Measurements from ENCODE around the gene ARHGAP10. TPM values are rescaled to one million over a fixed set of nuclear protein-coding genes. Genes with fewer than 3 reads are reported as not detected.

Gene ARHGAP10
- total RNA-seq, 1 donor from 2014 or later = 64.0 TPM

DNA sequence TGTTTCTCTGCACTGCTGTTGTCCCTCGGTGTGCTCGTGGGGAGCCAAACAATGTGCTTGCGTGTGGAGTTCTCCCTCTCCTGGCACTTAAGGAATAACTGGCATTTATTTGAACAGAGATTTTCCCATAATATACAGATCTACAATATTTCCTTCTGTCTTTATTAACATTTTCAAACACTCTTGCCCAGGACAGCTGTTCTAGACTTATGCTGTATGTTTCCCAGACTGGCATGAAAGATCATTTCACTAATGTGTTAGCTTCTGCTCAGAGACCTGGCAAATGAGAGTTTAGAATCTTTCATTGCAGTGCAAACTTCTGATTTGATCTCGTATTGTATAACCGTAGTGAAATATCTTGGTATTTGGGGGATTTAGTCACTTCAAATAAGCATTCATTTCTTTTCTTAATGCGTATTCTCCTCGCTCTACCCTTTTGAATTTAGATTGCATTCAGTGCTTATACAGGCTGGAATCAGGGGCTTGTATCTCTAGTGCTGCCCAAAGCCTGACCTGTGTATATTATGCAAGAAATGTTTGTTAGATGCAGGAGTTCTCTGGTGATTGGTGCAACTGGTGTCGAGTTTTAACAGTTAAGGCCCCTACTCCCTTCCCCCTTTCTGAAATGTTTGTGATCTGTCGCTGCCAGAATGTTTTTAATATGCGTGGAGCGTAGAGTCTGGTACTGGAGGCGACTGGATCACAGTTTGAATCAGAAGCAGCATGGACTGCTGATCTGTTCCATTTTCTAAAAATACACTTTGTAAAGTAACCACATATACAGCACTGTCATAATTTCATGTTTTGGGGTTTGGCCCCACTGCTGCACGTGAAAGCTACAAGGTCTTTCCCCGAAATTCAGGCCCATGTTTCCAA is 326.3 kb downstream of the ARHGAP10 start:
- no peak for DNase-seq
- intact Hi-C loops (cut with DNase I) = no loop called here
- ATAC-seq (ENCODE audit: poor library complexity) = peak; percentile 5

- peak; percentile 65 for ATAC-seq (ENCODE audit: poor library complexity)
- intact Hi-C loops (cut with DNase I) = no loop called here
Observed at GRCh38 chr4:148059617-148060180, 327.8 kb downstream of the ARHGAP10 start.

GRCh38 chr4:148060264-148061140 is 328.6 kb downstream of the ARHGAP10 start:
- no peak for ATAC-seq (ENCODE audit: poor library complexity)
- intact Hi-C loops (cut with DNase I) = no loop called here
- no peak for DNase-seq

More at GRCh38 chr4:148059617-148060180, 327.8 kb downstream of the ARHGAP10 start:
- DNase-seq = peak; percentile 64

DNA sequence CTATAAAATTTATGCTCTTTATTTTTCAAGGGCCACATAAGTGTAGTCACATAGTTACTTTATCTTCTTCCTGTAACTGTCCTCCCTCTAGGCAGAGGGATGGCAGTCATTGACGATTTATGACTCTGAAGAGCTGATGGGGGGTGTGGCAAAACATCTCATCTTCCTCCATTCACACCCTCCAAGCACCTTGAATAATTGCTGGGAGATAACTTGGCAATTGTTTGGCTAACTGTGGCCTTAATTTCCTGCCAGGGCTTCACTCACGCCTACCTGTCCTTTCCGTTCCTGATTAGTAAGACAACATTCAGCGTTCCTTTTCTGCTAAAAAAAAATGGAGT is 329.2 kb downstream of the ARHGAP10 start:
- intact Hi-C loops (cut with DNase I) = no loop called here
- ATAC-seq (ENCODE audit: poor library complexity) = no peak

GRCh38 chr4:148061795-148062194 is 329.9 kb downstream of the ARHGAP10 start:
- DNase-seq = no peak
- ATAC-seq (ENCODE audit: poor library complexity) = peak; percentile 31
- intact Hi-C loops (cut with DNase I) = no loop called here

More for the DNA sequence above, 329.2 kb downstream of the ARHGAP10 start:
- DNase-seq = no peak

GRCh38 chr4:148062301-148062950 is 330.5 kb downstream of the ARHGAP10 start:
- intact Hi-C loops (cut with DNase I) = no loop called here
- DNase-seq = no peak
- ATAC-seq (ENCODE audit: poor library complexity) = no peak

- no peak for ATAC-seq (ENCODE audit: poor library complexity)
- no peak for DNase-seq
- intact Hi-C loops (cut with DNase I) = no loop called here
Observed at GRCh38 chr4:148064451-148064850, 332.6 kb downstream of the ARHGAP10 start.

- intact Hi-C loops (cut with DNase I) = no loop called here
- ATAC-seq (ENCODE audit: poor library complexity) = no peak
- DNase-seq = no peak
Observed at GRCh38 chr4:148065075-148065474, 333.2 kb downstream of the ARHGAP10 start.

DNA sequence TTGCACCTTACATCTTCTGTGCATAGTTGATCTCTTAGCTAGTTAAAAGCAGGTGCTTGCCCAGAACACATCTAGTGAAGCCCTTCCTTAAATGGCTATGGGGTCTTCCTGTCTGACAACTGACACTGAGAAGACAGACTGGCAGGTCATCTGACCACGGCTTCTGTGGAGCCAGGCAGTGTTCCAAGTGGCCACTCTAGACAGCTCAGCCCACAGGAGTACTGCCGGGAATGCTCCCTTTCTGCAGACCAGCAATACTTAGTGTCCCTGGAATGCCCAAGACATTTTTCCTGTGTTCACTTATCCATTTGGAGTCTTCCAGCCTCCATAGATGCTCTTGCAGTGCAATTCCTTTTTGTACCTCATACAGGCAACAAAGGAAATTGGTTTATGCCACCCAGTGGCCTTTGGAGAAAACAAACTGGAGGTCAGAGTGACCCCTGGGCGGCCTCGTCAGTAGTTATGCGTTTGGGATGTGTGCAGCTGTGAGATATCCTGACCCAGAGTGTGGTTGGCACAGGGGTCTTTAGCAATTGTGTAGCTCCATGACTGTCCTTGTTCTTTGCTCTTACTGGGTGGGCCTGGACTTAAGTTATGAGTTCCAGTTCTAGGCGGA is 335.5 kb downstream of the ARHGAP10 start:
- intact Hi-C loops (cut with DNase I) = no loop called here
- ATAC-seq (ENCODE audit: poor library complexity) (peak; percentile 34), DNase-seq (no peak)

DNA sequence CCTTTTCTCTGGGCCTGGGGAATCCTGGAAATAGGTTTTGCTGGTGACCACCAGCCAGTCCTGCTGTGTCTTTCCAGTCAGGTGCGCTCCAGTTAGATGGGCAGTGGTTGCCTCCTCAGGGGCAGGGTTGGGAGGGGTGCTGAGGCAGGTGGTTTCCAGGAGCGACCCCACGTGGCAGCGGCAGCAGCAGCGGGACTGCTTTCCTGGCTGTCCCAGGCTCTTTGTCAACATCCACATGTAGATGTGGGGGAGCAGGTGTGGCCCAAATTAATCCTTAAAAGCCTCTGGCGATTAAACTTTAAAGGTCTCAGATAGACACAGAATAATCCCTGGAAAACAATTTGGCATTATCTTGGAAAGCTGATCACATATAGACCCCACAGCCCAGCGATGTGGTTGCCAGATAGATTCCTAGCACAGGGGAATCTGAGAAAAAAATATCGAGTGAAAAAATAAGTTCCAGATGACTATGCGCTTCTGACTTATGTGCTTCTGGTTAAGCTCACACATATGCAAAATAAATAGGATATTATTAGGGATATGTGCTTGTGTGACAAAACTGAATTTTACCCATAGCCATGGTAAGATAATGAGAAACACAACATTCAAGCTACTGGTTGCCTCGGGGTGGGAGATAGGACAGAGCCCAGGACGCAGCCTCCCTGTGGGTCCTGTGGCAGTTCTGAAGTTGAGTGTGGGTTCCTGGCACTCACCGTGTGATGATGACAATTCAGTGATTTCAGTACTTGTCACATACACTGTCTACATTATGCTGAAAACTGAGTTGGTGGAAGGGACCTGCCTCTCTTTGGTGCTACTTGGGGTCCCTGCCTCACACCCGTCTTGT is 336.4 kb downstream of the ARHGAP10 start:
- DNase-seq = no peak
- ATAC-seq (ENCODE audit: poor library complexity) = peak; percentile 10
- intact Hi-C loops (cut with DNase I) = no loop called here

- ATAC-seq (ENCODE audit: poor library complexity) (no peak), DNase-seq (no peak)
- intact Hi-C loops (cut with DNase I) = no loop called here
Observed at GRCh38 chr4:148069086-148069894, 337.4 kb downstream of the ARHGAP10 start.

DNA sequence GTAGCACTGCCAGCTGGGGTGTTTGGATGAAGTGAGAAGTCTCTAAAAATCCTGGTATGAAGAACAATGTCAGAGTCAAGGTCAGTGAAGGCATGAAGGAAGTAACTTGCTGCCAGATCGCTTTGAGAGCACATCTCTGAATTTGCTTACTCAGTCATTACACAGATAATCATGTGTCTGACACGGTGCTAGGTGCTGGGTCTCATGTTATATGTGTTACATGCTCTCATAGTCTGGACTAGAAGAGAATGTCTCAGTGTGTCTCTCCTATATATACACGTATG is 337.9 kb downstream of the ARHGAP10 start:
- ATAC-seq (ENCODE audit: poor library complexity) (peak; percentile 13), DNase-seq (no peak)
- intact Hi-C loops (cut with DNase I) = no loop called here

DNA sequence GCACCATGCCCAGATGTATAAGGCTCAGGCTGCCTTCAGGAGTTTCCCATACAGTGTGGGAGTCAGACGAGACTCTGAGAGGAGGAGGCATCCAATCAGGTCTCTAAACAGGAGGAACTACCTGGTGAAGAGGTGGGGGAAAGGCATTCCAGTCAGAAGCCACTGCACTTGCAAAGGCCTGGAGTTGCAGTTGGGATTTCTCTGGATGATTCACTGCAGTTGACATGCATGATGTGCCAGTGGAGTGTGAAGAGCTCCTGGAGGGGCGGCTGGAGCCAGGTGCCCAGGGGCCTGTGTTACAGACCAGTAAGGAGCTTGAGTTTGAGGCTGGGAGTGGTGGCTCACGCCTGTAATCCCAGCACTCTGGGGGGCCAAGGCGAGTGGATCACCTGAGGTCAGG is 339.1 kb downstream of the ARHGAP10 start:
- no peak for DNase-seq
- ATAC-seq (ENCODE audit: poor library complexity) = no peak
- intact Hi-C loops (cut with DNase I) = no loop called here

DNA sequence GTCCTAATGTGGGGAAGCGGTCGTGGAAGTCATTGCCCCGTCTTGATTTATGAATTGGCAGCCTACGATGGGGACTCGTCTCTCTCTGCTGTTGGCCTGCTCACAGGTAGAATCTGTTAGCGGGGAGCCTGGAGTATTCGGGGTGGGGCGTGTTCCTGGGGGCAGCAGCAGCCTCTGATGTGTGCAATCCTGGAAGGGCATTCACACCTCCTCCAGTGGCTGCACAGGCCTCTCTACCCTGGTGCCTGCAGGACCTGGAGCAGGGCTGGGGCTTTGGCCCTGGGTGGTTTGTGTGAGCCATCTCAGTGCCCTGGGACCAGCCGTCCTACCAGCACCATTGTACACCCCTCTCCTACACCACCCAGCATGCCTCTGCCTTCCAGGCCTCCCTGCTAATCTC is 340.9 kb downstream of the ARHGAP10 start:
- intact Hi-C loops (cut with DNase I) = no loop called here
- ATAC-seq (ENCODE audit: poor library complexity) (no peak), DNase-seq (no peak)

GRCh38 chr4:148073349-148073748 is 341.5 kb downstream of the ARHGAP10 start:
- no peak for DNase-seq
- no peak for ATAC-seq (ENCODE audit: poor library complexity)
- intact Hi-C loops (cut with DNase I) = no loop called here

DNA sequence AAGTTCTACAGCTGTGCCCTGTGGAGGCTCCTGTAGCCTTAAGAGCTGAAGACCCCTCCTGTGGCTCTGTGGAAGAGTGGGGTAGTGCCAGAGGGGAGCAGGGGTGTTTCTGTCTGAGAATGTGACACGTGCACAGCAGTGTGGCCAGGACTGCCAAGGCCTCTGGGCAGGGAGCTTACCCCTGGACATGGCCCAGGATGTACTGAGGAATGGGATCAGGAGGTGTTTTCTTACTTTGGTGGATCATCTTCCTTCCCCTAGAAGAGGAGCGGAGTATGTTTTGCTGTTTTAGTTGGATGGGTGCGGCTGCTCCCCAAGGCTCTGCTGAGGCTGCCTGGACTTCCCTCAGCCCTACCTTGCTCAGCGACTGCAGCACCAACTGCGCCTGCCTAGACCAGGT is 342.6 kb downstream of the ARHGAP10 start:
- ATAC-seq (ENCODE audit: poor library complexity) = peak; percentile 6
- intact Hi-C loops (cut with DNase I) = no loop called here
- no peak for DNase-seq

DNA sequence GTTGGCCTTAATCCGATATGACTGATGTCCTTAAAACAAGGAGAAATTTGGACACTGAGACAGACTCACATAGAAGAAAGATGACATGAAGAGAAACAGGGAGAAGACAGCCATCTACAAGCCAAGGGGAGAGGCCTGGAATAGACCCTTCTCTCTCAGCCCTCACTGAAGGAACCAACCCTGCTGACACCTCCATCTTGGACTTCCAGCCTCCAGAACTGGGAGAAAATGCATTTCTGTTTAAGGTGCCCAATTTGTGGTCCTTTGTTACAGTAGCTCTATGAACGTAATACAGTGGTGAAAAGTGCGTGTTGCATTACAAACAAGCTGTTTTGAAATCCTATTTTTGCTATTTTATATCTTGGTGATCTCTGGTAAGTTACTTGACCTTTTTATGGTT is 343.6 kb downstream of the ARHGAP10 start:
- intact Hi-C loops (cut with DNase I) = no loop called here
- no peak for ATAC-seq (ENCODE audit: poor library complexity)

More for the DNA sequence above, 343.6 kb downstream of the ARHGAP10 start:
- DNase-seq = no peak

All from Right ventricle myocardium superior (tissue), 1 donor.